ENCODE measurements around the gene CACNA1D.

Gene CACNA1D

GRCh38 chr3:53724566-53724965 lies 230.2 kb downstream of the CACNA1D start:
- no peak for DNase-seq

DNA sequence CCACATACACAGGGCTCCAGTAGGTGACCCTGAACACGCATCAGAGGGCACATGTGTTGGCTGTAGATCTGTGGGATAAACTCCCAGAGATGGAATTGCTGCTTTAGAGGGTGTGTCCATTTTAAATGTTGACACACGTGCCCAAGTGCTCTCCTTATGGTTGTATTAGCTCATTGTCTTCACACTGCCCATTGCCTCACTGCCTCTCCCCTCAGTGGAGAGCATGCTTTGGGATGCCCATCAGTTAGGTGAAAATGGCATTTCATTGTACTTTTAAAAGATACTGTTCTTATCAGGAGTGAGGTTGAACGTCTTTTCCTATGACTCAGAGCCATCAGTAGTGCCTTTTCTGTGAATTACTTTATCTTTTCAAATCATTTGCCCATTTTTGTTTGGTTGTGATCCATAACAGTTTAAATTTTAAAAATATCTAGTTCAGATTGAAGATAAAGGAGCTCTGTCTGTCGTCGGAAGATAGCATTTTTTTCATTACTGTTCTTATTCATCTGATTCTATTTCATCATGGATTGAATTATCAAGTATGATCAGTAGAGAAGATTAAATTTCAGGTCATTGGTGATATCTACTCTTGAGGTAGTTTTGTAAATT lies 231.1 kb downstream of the CACNA1D start:
- DNase-seq, result no peak

- DNase-seq, result no peak
Observed at GRCh38 chr3:53726643-53727042, 232.2 kb downstream of the CACNA1D start.

DNA sequence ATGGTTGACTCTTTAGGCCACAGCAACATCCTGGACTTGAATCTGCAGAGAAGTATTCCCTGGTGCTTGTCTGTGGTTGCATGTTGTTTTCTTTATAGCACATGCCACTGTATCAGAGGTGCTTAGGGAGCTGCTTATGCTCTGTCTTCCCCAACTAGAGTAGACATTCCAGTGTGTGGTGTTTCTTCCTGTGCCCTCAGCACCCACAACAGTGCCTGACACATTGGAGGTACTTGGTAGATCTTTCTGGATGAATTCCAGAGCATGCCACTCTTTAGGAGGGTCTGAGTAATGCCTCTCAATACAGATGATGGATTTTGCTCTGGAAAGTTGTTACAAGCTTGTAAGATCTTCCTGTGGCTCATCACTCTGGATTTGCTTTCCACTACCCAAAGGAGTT lies 234.2 kb downstream of the CACNA1D start:
- no peak for DNase-seq

DNA sequence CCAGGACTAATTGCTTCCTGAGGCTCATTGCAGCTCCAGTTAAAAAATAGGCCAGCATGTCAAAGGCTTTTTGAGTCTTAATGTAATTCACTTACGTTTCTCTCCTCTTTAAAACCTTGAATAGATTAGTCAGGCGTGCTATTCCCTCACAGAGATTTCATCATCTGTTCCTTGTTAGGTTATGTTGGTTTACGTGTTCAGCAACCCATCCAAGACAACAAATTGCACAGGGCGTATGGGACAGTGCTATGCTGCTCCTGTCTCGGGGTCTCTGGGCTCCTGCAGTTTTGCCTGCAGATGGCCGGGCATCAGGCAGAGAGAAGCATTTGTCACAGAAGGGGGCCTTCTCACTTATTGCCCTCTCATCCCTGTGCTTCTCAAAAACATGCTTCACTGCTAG lies 234.7 kb downstream of the CACNA1D start:
- DNase-seq, result no peak

GRCh38 chr3:53729618-53730017 lies 235.2 kb downstream of the CACNA1D start:
- no peak for DNase-seq

DNA sequence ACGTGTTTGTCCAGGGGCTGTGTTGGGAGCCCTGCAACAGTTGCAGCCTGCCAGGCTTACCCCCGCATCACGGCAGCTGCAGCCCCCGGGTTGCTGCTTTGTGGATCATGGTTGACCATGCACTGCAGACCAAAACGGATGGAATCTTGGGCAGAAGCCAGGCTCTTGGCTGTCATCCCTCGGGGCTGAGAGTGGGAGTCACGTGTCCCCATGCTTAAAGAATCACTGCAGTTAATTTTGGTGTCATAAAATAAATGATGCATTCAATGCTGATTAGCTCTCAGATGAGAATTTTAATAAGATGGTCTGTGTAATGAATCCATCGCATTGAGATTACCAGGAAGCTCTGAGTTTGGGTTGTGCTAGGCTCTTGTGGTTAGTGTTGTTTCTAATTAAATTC lies 236.2 kb downstream of the CACNA1D start:
- DNase-seq, result no peak

GRCh38 chr3:53731934-53732624 lies 237.7 kb downstream of the CACNA1D start:
- DNase-seq, result no peak

DNA sequence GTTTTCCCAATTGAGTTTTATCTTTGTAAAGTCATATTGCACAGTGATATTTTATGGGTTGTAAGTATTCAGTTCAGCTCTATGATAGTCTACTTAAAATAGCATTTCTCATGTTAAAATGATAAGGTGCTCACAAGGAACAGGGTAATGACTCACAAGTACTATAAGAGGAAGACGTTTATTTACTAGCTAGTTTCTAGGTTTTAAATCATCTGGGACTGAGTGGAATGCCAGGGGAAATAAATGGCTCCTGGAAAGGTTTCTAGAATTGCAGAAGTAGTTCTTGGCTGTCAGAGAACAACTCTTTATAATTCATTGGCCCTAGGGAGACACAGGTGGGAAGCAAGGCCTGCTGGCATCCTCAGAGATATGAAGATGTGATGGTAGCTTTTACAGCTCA lies 239.0 kb downstream of the CACNA1D start:
- DNase-seq, result no peak

DNA sequence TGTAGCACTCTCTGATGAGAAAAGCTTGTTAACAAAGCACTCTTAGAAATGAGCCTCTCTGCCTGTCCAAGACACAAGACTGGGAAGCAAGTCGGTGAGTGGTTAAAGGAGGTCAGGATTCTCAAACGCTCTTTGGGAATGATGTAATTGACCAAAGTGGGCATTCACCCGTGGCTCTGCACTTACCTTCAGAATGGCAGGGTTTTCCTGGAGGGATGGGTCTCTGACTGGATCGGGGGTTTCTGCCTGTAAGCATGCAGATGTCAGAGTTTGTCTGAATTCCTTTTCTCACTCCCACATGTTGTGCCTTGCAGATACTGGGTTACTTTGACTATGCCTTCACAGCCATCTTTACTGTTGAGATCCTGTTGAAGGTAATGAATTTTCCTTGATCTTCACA lies 245.6 kb downstream of the CACNA1D start:
- DNase-seq, result no peak

- no peak for DNase-seq
Observed at GRCh38 chr3:53740956-53741355, 246.5 kb downstream of the CACNA1D start.

DNA sequence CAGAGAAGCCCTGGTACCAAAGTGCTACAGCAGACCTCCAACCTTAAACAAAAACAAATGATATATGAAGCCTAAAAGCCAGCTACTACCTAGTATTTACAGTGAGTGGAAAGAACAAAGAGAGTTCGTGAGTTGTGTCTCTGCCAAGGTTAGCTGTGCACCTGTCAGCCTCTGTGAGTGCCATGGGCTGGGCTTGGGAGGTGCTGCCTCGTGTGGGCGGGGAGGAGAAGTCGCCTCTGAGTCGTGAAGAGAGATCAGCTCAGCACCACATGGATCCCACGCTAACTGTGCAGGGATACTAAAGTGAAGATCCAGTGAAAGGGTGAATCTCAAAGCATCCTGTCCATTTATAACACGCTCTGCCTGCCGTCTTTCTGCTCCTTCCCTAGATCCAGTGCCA lies 249.9 kb downstream of the CACNA1D start:
- DNase-seq, result no peak

DNA sequence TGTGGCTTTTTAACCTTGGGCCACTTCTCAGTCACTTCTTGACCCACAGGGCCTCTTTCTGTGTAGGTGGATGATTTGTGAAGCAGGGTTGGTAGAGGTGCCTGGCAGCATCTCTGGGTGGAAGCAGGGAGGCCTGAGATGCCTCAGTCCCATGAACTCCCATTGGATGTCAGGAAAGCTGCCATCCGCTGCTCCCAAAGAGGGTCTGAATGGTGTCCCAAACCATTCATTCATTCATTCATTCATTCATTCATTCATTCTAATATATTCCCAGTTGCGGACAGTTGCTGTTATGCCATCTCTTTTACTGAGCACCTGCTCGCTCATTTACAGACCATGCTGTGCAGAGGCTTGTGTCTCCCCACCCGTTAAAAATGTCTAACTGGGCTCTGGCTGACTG lies 253.1 kb downstream of the CACNA1D start:
- DNase-seq, result no peak

- DNase-seq, result no peak
Observed at GRCh38 chr3:53748512-53749271, 254.3 kb downstream of the CACNA1D start.

GRCh38 chr3:53749448-53749847 lies 255.0 kb downstream of the CACNA1D start:
- no peak for DNase-seq

- DNase-seq, result no peak
Observed at GRCh38 chr3:53750253-53751210, 256.1 kb downstream of the CACNA1D start.

GRCh38 chr3:53753518-53754183 lies 259.2 kb downstream of the CACNA1D start:
- DNase-seq, result no peak

DNA sequence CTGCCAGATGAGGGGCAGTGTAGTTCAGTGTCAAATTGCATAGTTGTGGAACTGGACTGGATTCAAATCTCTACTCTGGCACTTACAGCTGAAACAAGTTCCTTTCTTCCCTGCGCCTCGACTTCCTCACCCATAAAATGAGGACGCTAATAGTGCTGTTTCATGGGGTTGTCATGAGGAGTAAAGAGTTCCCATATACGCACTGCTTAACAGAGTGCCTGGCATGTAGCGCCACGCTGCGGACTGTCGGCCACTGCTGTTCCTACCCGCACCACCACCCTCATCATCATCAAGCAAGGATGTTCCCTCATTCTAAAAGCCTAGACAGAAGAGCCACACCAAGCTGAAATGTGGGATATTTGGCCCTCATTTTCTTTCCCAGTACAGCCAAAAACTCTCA lies 259.9 kb downstream of the CACNA1D start:
- DNase-seq, result no peak

DNA sequence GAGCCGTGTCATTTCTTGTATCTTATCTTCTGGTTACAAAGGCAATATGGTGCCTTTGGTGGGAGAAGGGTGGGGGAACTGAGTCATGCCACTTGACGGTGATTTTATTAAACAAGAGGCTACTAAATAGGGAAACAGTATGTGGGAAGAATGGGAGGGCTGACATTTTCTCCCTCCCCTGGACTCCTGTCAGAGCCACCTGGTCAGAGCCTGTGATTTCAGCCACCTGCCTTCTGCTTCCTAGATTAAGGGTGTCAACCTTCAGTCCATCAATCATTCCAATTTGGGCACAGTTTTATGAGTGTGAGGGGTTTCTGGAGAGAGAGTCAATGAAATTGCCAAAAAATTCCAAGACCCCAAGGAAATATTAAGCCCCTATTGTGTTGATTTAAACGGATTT lies 264.4 kb downstream of the CACNA1D start:
- DNase-seq, result no peak

- DNase-seq, result no peak
Observed at GRCh38 chr3:53763353-53763752, 268.9 kb downstream of the CACNA1D start.

- no peak for DNase-seq
Observed at GRCh38 chr3:53764026-53764775, 269.8 kb downstream of the CACNA1D start.

DNA sequence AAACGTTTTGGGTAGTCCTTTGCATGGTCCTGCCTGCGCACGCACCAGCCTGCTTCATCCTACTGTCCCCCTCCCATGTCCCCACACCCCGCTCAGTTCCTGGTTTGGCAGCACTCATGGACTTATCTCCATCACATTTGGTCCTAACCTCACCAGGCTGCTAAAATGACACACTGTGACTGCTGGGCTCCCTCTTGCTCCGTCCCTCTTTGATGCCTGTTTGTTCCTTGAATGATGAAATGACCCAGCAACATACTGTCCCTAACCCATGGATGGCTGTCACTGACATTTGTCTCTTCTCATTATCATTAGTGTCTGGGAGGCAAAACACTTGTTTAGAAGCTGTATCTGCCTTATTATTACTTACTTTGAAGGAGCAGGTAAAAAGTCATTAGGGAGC lies 271.3 kb downstream of the CACNA1D start:
- no peak for DNase-seq
